Stimulated activated CD8-positive, alpha-beta memory T cell treated with anti-CD3 and anti-CD28 coated beads, Interleukin-2, amount 100 ng/mL, for 48 hours (primary cell): ENCODE results near the gene PRR3.

ENCODE experiments used
- DNase-seq, 2 donors: peaks; one replicate each; pipeline ENCODE4 v3.0.0-alpha.2; 2020; ENCODE audit warnings: low read depth in 2 of 2

PRR3 gene

GRCh38 chr6:30537931-30538330 lies 19.2 kb upstream of the PRR3 start:
- DNase-seq: no peak

GRCh38 chr6:30541515-30542403 lies 15.3 kb upstream of the PRR3 start:
- DNase-seq: peak; percentile 23 to 64

- DNase-seq: no peak
Observed at GRCh38 chr6:30542404-30542725, 14.7 kb upstream of the PRR3 start.

GRCh38 chr6:30542915-30543314 lies 14.2 kb upstream of the PRR3 start:
- no peak for DNase-seq

GRCh38 chr6:30543821-30544220 lies 13.3 kb upstream of the PRR3 start:
- DNase-seq: no peak

GRCh38 chr6:30544666-30545272 lies 12.3 kb upstream of the PRR3 start:
- DNase-seq: no peak

GRCh38 chr6:30547454-30547853 lies 9.6 kb upstream of the PRR3 start:
- DNase-seq: no peak

- no peak for DNase-seq
Observed at GRCh38 chr6:30548375-30548774, 8.7 kb upstream of the PRR3 start.

- DNase-seq: no peak
Observed at GRCh38 chr6:30554404-30554803, 2.7 kb upstream of the PRR3 start.

- DNase-seq: no peak
Observed at GRCh38 chr6:30554962-30555815, 1.9 kb upstream of the PRR3 start.

GRCh38 chr6:30555816-30556065 lies 1.4 kb upstream of the PRR3 start:
- no peak for DNase-seq

GRCh38 chr6:30556066-30556905 lies 809 bp upstream of the PRR3 start, which contains the start of gene GNL1:
Gene GNL1, minus strand, starts transcription at chr6:30556489. Its CDS starts 286 bp downstream, at chr6:30556203.
- peak; percentile 97 to 99 for DNase-seq

GRCh38 chr6:30557683-30557981 lies 537 bp downstream of the PRR3 start:
- DNase-seq: no peak

GRCh38 chr6:30560930-30561329 lies 3.8 kb downstream of the PRR3 start:
- DNase-seq: no peak

GRCh38 chr6:30562470-30563425 lies 5.7 kb downstream of the PRR3 start:
- no peak for DNase-seq

- DNase-seq: no peak
Observed at GRCh38 chr6:30564114-30564513, 7.0 kb downstream of the PRR3 start.

- DNase-seq: no peak
Observed at GRCh38 chr6:30565772-30566171, 8.7 kb downstream of the PRR3 start.

- DNase-seq: no peak
Observed at GRCh38 chr6:30568245-30568644, 11.2 kb downstream of the PRR3 start.

GRCh38 chr6:30570263-30570662 lies 13.2 kb downstream of the PRR3 start:
- DNase-seq: no peak

GRCh38 chr6:30570740-30571074 lies 13.6 kb downstream of the PRR3 start:
- no peak for DNase-seq
